SK-N-SH treated with all-trans-retinoic acid at 6 μM for 48 hours (cell line): ENCODE results near the gene GSTM4.

Source experiments
- ATAC-seq: fragments of 200-7000 bp; cut with Tn5 transposase; 3 replicates; pipeline ENCODE4 v1.9.1; 2020; ENCODE audit warnings: mild to moderate bottlenecking, moderate library complexity
- ARNTL ChIP-seq: fragments of 450-650 bp; formaldehyde crosslinking; IDR thresholded peaks from 2 replicates; pipeline ENCODE4 v1.5.0; 2020; ENCODE audit warnings: low read depth, mild to moderate bottlenecking, moderate library complexity, borderline replicate concordance
- BACH2 ChIP-seq: fragments of 250-450 bp; sonication (Bioruptor Pico); IDR thresholded peaks from 2 replicates; pipeline ENCODE4 v1.9.0; 2021; ENCODE audit warnings: mild to moderate bottlenecking, borderline replicate concordance
- CSDC2 ChIP-seq: fragments of 250-450 bp; sonication (Bioruptor Pico); IDR thresholded peaks from 2 replicates; pipeline ENCODE4 v1.5.0; 2020; ENCODE audit warnings: mild to moderate bottlenecking, moderate library complexity
- ESRRG ChIP-seq: fragments of 250-450 bp; sonication (Bioruptor Pico); IDR thresholded peaks from 2 replicates; pipeline ENCODE4 v1.6.1; 2021; ENCODE audit warnings: mild to moderate bottlenecking
- GLIS3 ChIP-seq: fragments of 250-450 bp; sonication (Bioruptor Pico); IDR thresholded peaks from 2 replicates; pipeline ENCODE4 v1.5.0; 2020; ENCODE audit warnings: mild to moderate bottlenecking, moderate library complexity
- ISL1 ChIP-seq: fragments of 250-450 bp; sonication (Bioruptor Pico); IDR thresholded peaks from 2 replicates; pipeline ENCODE4 v2.1.2; 2022; ENCODE audit warnings: mild to moderate bottlenecking, moderate library complexity
- OSR1 ChIP-seq: fragments of 250-450 bp; sonication (Bioruptor Pico); IDR thresholded peaks from 2 replicates; pipeline ENCODE4 v1.8.0; 2022; ENCODE audit warnings: moderate library complexity, mild to moderate bottlenecking, inconsistent platforms
- PPARA ChIP-seq: fragments of 250-450 bp; sonication (Bioruptor Pico); IDR thresholded peaks from 2 replicates; pipeline ENCODE4 v1.5.0; 2020; ENCODE audit warnings: mild to moderate bottlenecking, borderline replicate concordance
- RARB ChIP-seq: fragments of 250-450 bp; sonication (Bioruptor Pico); IDR thresholded peaks from 2 replicates; pipeline ENCODE4 v1.8.0; 2021; ENCODE audit warnings: mild to moderate bottlenecking, moderate library complexity
- SNAI2 ChIP-seq: fragments of 250-450 bp; sonication (Bioruptor Pico); IDR thresholded peaks from 2 replicates; pipeline ENCODE4 v1.5.0; 2020; ENCODE audit warnings: mild to moderate bottlenecking, moderate library complexity
- TOX ChIP-seq: fragments of 250-450 bp; sonication (Bioruptor Pico); IDR thresholded peaks from 2 replicates; pipeline ENCODE4 v1.8.0; 2021; ENCODE audit warnings: mild to moderate bottlenecking, moderate library complexity, borderline replicate concordance
- ZC3H10 ChIP-seq: fragments of 250-450 bp; sonication (Bioruptor Pico); IDR thresholded peaks from 2 replicates; pipeline ENCODE4 v1.5.1; 2021; ENCODE audit warnings: mild to moderate bottlenecking, moderate library complexity
- ZFP3 ChIP-seq: fragments of 250-450 bp; sonication (Bioruptor Pico); IDR thresholded peaks from 2 replicates; pipeline ENCODE4 v1.5.0; 2020; ENCODE audit warnings: mild to moderate bottlenecking, moderate library complexity
- ZFP30 ChIP-seq: fragments of 450-650 bp; formaldehyde crosslinking; IDR thresholded peaks from 2 replicates; pipeline ENCODE4 v1.5.0; 2022; ENCODE audit warnings: mild to moderate bottlenecking, moderate library complexity
- ZNF565 ChIP-seq: fragments of 450-650 bp; formaldehyde crosslinking; conservative IDR thresholded peaks from 2 replicates; pipeline ENCODE4 v1.5.0; 2020; ENCODE audit warnings: low read depth, mild to moderate bottlenecking, moderate library complexity
- ZNF8 ChIP-seq: fragments of 450-650 bp; formaldehyde crosslinking; IDR thresholded peaks from 2 replicates; pipeline ENCODE4 v1.5.0; 2020; ENCODE audit warnings: mild to moderate bottlenecking, moderate library complexity
- TF ChIP-seq, protein P1 (sequence below): fragments of 250-450 bp; sonication (Bioruptor Pico); IDR thresholded peaks from 2 replicates; pipeline ENCODE4 v1.5.1; 2020; ENCODE audit warnings: low read depth, mild to moderate bottlenecking, moderate library complexity
- TF ChIP-seq, protein P2 (sequence below): fragments of 250-450 bp; sonication (Bioruptor Pico); IDR thresholded peaks from 2 replicates; pipeline ENCODE4 v1.5.0; 2020; ENCODE audit warnings: mild to moderate bottlenecking, moderate library complexity
- TF ChIP-seq, protein P3 (sequence below): fragments of 250-450 bp; sonication (Bioruptor Pico); IDR thresholded peaks from 2 replicates; pipeline ENCODE4 v1.5.1; 2021; ENCODE audit warnings: mild to moderate bottlenecking, moderate library complexity
- TF ChIP-seq, protein P4 (sequence below): fragments of 250-450 bp; sonication (Bioruptor Pico); IDR thresholded peaks from 2 replicates; pipeline ENCODE4 v1.8.0; 2021; ENCODE audit warnings: low read depth, mild to moderate bottlenecking, moderate library complexity, borderline replicate concordance

Gene GSTM4

DNA sequence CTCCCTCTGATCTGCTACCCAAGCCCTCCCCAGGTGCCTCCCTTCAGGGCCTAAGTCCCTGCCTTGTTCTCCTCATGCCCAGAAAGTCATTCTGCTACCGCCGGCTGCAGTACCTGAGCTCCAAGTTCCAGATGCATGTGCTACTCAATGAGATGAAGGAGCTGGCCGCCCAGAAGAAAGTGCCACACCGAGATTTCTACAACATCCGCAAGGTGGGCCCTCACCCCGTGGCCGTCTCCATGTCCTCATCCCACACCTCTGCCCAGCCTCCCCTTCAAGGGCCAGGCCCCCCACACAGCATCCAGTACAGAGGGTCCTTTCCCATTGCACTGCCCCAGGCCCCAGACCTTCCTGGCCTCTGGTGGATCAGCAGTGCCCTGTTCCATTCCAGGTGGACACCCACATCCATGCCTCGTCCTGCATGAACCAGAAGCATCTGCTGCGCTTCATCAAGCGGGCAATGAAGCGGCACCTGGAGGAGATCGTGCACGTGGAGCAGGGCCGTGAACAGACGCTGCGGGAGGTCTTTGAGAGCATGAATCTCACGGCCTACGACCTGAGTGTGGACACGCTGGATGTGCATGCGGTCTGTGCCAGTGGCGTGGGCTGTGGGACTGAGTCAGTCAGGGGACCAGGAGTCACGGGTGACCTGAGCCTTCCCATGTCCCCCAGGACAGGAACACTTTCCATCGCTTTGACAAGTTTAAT lies 28.1 kb upstream of the GSTM4 start (continued):
- TF ChIP-seq, protein P1, sequence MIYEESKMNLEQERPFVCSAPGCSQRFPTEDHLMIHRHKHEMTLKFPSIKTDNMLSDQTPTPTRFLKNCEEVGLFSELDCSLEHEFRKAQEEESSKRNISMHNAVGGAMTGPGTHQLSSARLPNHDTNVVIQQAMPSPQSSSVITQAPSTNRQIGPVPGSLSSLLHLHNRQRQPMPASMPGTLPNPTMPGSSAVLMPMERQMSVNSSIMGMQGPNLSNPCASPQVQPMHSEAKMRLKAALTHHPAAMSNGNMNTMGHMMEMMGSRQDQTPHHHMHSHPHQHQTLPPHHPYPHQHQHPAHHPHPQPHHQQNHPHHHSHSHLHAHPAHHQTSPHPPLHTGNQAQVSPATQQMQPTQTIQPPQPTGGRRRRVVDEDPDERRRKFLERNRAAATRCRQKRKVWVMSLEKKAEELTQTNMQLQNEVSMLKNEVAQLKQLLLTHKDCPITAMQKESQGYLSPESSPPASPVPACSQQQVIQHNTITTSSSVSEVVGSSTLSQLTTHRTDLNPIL (CRISPR knock-in tag), result no peak
- TF ChIP-seq OSR1 (CRISPR knock-in tag) (no peak), RARB (no peak), ZNF8 (CRISPR knock-in tag) (no peak), CSDC2 (CRISPR knock-in tag) (no peak), GLIS3 (no peak), ZC3H10 (CRISPR knock-in tag) (no peak)
- TF ChIP-seq, protein P2, sequence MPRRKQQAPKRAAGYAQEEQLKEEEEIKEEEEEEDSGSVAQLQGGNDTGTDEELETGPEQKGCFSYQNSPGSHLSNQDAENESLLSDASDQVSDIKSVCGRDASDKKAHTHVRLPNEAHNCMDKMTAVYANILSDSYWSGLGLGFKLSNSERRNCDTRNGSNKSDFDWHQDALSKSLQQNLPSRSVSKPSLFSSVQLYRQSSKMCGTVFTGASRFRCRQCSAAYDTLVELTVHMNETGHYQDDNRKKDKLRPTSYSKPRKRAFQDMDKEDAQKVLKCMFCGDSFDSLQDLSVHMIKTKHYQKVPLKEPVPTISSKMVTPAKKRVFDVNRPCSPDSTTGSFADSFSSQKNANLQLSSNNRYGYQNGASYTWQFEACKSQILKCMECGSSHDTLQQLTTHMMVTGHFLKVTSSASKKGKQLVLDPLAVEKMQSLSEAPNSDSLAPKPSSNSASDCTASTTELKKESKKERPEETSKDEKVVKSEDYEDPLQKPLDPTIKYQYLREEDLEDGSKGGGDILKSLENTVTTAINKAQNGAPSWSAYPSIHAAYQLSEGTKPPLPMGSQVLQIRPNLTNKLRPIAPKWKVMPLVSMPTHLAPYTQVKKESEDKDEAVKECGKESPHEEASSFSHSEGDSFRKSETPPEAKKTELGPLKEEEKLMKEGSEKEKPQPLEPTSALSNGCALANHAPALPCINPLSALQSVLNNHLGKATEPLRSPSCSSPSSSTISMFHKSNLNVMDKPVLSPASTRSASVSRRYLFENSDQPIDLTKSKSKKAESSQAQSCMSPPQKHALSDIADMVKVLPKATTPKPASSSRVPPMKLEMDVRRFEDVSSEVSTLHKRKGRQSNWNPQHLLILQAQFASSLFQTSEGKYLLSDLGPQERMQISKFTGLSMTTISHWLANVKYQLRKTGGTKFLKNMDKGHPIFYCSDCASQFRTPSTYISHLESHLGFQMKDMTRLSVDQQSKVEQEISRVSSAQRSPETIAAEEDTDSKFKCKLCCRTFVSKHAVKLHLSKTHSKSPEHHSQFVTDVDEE (CRISPR knock-in tag), result no peak
- TF ChIP-seq, all 23 proteins: peak for 0

DNA sequence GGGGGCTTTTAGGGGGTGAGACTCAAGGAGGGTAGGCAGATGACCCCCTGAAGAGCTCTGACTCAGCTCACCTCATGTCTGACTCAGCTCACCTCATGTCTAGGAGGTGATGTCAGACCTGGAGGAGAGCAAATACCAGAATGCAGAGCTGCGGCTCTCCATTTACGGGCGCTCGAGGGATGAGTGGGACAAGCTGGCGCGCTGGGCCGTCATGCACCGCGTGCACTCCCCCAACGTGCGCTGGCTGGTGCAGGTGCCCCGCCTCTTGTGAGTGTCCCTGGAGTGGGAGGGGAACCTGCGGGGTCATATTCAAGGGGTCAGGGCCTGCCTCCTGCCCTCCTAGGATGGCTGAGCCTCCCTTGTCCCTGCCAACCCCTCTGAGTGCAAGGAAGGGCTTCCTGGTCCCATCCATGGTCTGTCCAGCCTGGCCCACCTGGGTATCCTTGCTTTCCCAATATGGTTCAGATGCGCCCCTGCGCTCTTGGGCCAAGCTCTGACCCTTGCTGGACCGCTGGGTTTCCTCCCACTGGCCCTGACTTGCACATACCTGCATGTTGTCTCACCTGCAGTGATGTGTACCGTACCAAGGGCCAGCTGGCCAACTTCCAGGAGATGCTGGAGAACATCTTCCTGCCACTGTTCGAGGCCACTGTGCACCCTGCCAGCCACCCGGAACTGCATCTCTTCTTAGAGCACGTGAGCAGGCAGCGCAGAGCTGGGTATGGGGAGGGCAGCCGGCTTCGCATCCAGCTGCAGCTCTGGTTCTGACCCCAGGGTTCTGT lies 27.2 kb upstream of the GSTM4 start:
- no peak; the same call in 1 of the 3 replicates for ATAC-seq
- TF ChIP-seq BACH2 (CRISPR knock-in tag), result no peak
- no peak for TF ChIP-seq SNAI2 (CRISPR knock-in tag)
- TF ChIP-seq ESRRG (CRISPR knock-in tag), result no peak
- TF ChIP-seq, protein P3, sequence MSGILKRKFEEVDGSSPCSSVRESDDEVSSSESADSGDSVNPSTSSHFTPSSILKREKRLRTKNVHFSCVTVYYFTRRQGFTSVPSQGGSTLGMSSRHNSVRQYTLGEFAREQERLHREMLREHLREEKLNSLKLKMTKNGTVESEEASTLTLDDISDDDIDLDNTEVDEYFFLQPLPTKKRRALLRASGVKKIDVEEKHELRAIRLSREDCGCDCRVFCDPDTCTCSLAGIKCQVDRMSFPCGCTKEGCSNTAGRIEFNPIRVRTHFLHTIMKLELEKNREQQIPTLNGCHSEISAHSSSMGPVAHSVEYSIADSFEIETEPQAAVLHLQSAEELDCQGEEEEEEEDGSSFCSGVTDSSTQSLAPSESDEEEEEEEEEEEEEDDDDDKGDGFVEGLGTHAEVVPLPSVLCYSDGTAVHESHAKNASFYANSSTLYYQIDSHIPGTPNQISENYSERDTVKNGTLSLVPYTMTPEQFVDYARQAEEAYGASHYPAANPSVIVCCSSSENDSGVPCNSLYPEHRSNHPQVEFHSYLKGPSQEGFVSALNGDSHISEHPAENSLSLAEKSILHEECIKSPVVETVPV (CRISPR knock-in tag), result no peak
- no peak for TF ChIP-seq ZC3H10 (CRISPR knock-in tag)
- no peak for TF ChIP-seq ZNF565 (CRISPR knock-in tag)
- TF ChIP-seq PPARA (CRISPR knock-in tag), result no peak
- TF ChIP-seq ZFP30 (CRISPR knock-in tag), result no peak
- no peak for TF ChIP-seq ZFP3 (CRISPR knock-in tag)
- no peak for TF ChIP-seq ZNF8 (CRISPR knock-in tag)
- no peak for TF ChIP-seq TOX
- TF ChIP-seq, protein P4, sequence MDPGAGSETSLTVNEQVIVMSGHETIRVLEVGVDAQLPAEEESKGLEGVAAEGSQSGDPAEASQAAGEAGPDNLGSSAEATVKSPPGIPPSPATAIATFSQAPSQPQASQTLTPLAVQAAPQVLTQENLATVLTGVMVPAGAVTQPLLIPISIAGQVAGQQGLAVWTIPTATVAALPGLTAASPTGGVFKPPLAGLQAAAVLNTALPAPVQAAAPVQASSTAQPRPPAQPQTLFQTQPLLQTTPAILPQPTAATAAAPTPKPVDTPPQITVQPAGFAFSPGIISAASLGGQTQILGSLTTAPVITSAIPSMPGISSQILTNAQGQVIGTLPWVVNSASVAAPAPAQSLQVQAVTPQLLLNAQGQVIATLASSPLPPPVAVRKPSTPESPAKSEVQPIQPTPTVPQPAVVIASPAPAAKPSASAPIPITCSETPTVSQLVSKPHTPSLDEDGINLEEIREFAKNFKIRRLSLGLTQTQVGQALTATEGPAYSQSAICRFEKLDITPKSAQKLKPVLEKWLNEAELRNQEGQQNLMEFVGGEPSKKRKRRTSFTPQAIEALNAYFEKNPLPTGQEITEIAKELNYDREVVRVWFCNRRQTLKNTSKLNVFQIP (CRISPR knock-in tag), result no peak
- TF ChIP-seq, protein P2 (CRISPR knock-in tag), result no peak
- TF ChIP-seq OSR1 (CRISPR knock-in tag), result no peak
- no peak for TF ChIP-seq ISL1 (CRISPR knock-in tag)
- no peak for TF ChIP-seq CSDC2 (CRISPR knock-in tag)
- TF ChIP-seq RARB, result no peak
- no peak for TF ChIP-seq ARNTL (CRISPR knock-in tag)
